HAP-1 (cell line): ENCODE results near the gene TOP3B.
"Not testable (repeated sequence)": the region's sequence is repeated elsewhere in the genome, so short reads cannot be mapped to it uniquely, and the experiment has no call there.

Experiments
- DNase-seq, 2 experiments: peaks; one replicate each; pipeline ENCODE4 v3.0.0-alpha.2; 2016 to 2020; ENCODE audit warnings: low spot score in 2 of 2
- H3K27me3 ChIP-seq: fragments of 250-450 bp; sonication (Bioruptor Pico); 2 replicates; pipeline ENCODE4 v1.5.1; 2020; ENCODE audit warnings: low read depth, mild to moderate bottlenecking, moderate library complexity
- H3K36me3 ChIP-seq: fragments of 250-450 bp; sonication (Bioruptor Pico); replicated peaks from 2 replicates; pipeline ENCODE4 v1.5.1; 2020; ENCODE audit warnings: mild to moderate bottlenecking
- H3K4me1 ChIP-seq: fragments of 250-450 bp; sonication (Bioruptor Pico); 2 replicates; pipeline ENCODE4 v1.5.1; 2020; ENCODE audit warnings: mild to moderate bottlenecking
- H3K4me3 ChIP-seq: fragments of 250-450 bp; sonication (Bioruptor Pico); 2 replicates; pipeline ENCODE4 v1.5.1; 2020; ENCODE audit warnings: mild to moderate bottlenecking, moderate library complexity
- H3K9me3 ChIP-seq: fragments of 250-450 bp; sonication (Bioruptor Pico); 2 replicates; pipeline ENCODE4 v1.5.1; 2020; ENCODE audit warnings: mild to moderate bottlenecking, moderate library complexity
- in situ Hi-C: fragments of 300-500 bp; cut with MboI; formaldehyde crosslinking; loops from 3 replicates; pipeline ENCODE4 v1.14.3; 2020; ENCODE audit warnings: low sequenced_read_pairs, inconsistent platforms, mixed read lengths

TOP3B gene

GRCh38 chr22:21919526-21920307, 62.9 kb downstream of the TOP3B start:
- no peak for DNase-seq
- H3K4me3 ChIP-seq = no peak overlapping the region
- in situ Hi-C loops = no loop called here
- H3K9me3 ChIP-seq = no peaks in the 10 kb centered on the region
- no peaks in the 10 kb centered on the region for H3K4me1 ChIP-seq
- no peaks in the 10 kb centered on the region for H3K27me3 ChIP-seq
- H3K36me3 ChIP-seq = no peaks in the 10 kb centered on the region

GRCh38 chr22:21918466-21919185, 64.0 kb downstream of the TOP3B start:
- no peak overlapping the region for H3K4me3 ChIP-seq
- in situ Hi-C loops = no loop called here
- H3K9me3 ChIP-seq = no peaks in the 10 kb centered on the region
- DNase-seq = no peak
- H3K27me3 ChIP-seq = no peaks in the 10 kb centered on the region
- no peaks in the 10 kb centered on the region for H3K4me1 ChIP-seq
- no peaks in the 10 kb centered on the region for H3K36me3 ChIP-seq

- DNase-seq = no peak
- in situ Hi-C loops = no loop called here
- Histone ChIP-seq H3K4me1 (no peaks in the 10 kb centered on the region), H3K9me3 (no peaks in the 10 kb centered on the region), H3K27me3 (no peaks in the 10 kb centered on the region), H3K36me3 (no peaks in the 10 kb centered on the region), H3K4me3 (no peak overlapping the region)
Measured at GRCh38 chr22:21917959-21918261, 64.7 kb downstream of the TOP3B start.

GRCh38 chr22:21917181-21917958, 65.2 kb downstream of the TOP3B start:
- H3K27me3 ChIP-seq = no peaks in the 10 kb centered on the region
- no peaks in the 10 kb centered on the region for H3K4me1 ChIP-seq
- no peak overlapping the region for H3K4me3 ChIP-seq
- H3K36me3 ChIP-seq = no peaks in the 10 kb centered on the region
- DNase-seq = no peak
- in situ Hi-C loops = no loop called here
- no peaks in the 10 kb centered on the region for H3K9me3 ChIP-seq

GRCh38 chr22:21916309-21916918, 66.2 kb downstream of the TOP3B start:
- Histone ChIP-seq H3K36me3 (no peaks in the 10 kb centered on the region), H3K4me1 (no peaks in the 10 kb centered on the region), H3K27me3 (no peaks in the 10 kb centered on the region), H3K9me3 (no peaks in the 10 kb centered on the region), H3K4me3 (no peak overlapping the region)
- no peak for DNase-seq
- in situ Hi-C loops = no loop called here

GRCh38 chr22:21915624-21916308, 66.8 kb downstream of the TOP3B start:
- Histone ChIP-seq H3K9me3 (no peaks in the 10 kb centered on the region), H3K36me3 (no peaks in the 10 kb centered on the region), H3K4me3 (no peak overlapping the region), H3K4me1 (no peaks in the 10 kb centered on the region), H3K27me3 (no peaks in the 10 kb centered on the region)
- no peak for DNase-seq
- in situ Hi-C loops = no loop called here

- H3K36me3 ChIP-seq, in situ Hi-C loops, H3K4me3 ChIP-seq, H3K27me3 ChIP-seq, DNase-seq, H3K9me3 ChIP-seq, H3K4me1 ChIP-seq: not testable (repeated sequence)
Measured at GRCh38 chr22:21914033-21914642, 68.4 kb downstream of the TOP3B start.

- H3K4me3 ChIP-seq, H3K9me3 ChIP-seq, H3K4me1 ChIP-seq, H3K36me3 ChIP-seq, H3K27me3 ChIP-seq, DNase-seq, in situ Hi-C loops: not testable (repeated sequence)
Measured at GRCh38 chr22:21910367-21910766, 72.2 kb downstream of the TOP3B start.

- H3K27me3 ChIP-seq = no peaks in the 10 kb centered on the region
- H3K4me3 ChIP-seq = no peak overlapping the region
- H3K9me3 ChIP-seq = no peaks in the 10 kb centered on the region
- no peaks in the 10 kb centered on the region for H3K4me1 ChIP-seq
- DNase-seq = no peak
- in situ Hi-C loops = no loop called here
- no peaks in the 10 kb centered on the region for H3K36me3 ChIP-seq
Measured at GRCh38 chr22:21909871-21910270, 72.7 kb downstream of the TOP3B start.

GRCh38 chr22:21907638-21908522, 74.7 kb downstream of the TOP3B start:
- Histone ChIP-seq H3K36me3 (no peaks in the 10 kb centered on the region), H3K4me3 (no peak overlapping the region), H3K4me1 (no peaks in the 10 kb centered on the region), H3K9me3 (no peaks in the 10 kb centered on the region), H3K27me3 (no peaks in the 10 kb centered on the region)
- in situ Hi-C loops = no loop called here
- DNase-seq = no peak
